Neural cell (in vitro differentiated cells): ENCODE data around the gene FRY.

Source experiments
- EP300 ChIP-seq: fragments of 450-650 bp; conservative IDR thresholded peaks from 2 replicates; pipeline ENCODE4 v1.6.1; 2014; ENCODE audit warnings: antibody characterized with exemption, mild to moderate bottlenecking, moderate library complexity; ENCODE audit not compliant: poor library complexity, severe bottlenecking
- EZH2 ChIP-seq: fragments of 200-600, 300-800 bp; shearing (Covaris generic), sonication (generic); IDR thresholded peaks from 2 replicates; pipeline ENCODE4 v1.6.1; 2014; ENCODE audit warnings: antibody characterized with exemption, low read length, borderline replicate concordance, mild to moderate bottlenecking; ENCODE audit not compliant: insufficient read depth, poor library complexity, severe bottlenecking
- MXI1 ChIP-seq: fragments of 450-650 bp; conservative IDR thresholded peaks from 2 replicates; pipeline ENCODE4 v1.6.1; 2014; ENCODE audit warnings: antibody characterized with exemption, mild to moderate bottlenecking; ENCODE audit not compliant: poor library complexity, severe bottlenecking
- POLR2AphosphoS5 ChIP-seq: IDR thresholded peaks from 2 replicates; pipeline ENCODE4 v1.6.1; 2012
- RAD21 ChIP-seq: fragments of 450-650 bp; conservative IDR thresholded peaks from 2 replicates; pipeline ENCODE4 v1.6.1; 2014; ENCODE audit warnings: antibody characterized with exemption, mild to moderate bottlenecking, moderate library complexity
- REST ChIP-seq: IDR thresholded peaks from 2 replicates; pipeline ENCODE4 v1.6.1; 2012; ENCODE audit warnings: borderline replicate concordance
- SMC3 ChIP-seq: fragments of 450-650 bp; conservative IDR thresholded peaks from 2 replicates; pipeline ENCODE4 v1.6.1; 2014; ENCODE audit warnings: antibody characterized with exemption, mild to moderate bottlenecking, moderate library complexity; ENCODE audit not compliant: poor library complexity
- TAF1 ChIP-seq: IDR thresholded peaks from 2 replicates; pipeline ENCODE4 v1.6.1; 2012; ENCODE audit warnings: low read depth
- TF ChIP-seq, protein P1 (sequence below): fragments of 450-650 bp; IDR thresholded peaks from 2 replicates; pipeline ENCODE4 v1.5.1; 2014; ENCODE audit warnings: antibody characterized with exemption, mild to moderate bottlenecking, moderate library complexity; ENCODE audit not compliant: poor library complexity, severe bottlenecking

DNA sequence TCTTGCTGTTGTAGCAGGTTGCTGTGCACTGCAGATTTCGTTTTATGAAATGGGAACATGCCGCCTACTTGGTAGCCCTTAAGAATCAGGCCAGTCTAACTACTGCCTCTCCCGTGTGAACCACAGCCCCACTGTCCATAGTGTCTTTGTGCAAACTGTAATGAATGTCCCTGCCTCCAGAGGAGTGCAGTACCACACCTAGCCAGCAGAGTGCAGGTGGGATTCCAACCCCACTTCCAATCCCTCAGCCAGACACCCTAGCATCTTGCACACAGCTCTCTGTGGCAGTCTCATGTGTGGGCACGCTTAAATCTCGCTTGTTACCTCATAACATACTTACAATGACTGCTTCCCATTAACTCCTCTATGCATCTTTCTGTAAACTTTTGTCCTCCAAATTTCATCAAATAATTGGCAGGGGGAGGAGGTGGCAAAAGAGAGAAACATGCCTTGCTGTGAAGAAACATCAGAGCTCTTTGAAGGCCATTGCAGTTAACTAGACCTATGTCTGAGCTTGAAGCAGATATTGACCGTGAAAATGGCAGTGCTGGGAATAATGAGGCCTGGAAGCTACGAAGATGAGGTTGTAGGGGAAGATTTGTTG is 236.4 kb downstream of the FRY start:
- TF ChIP-seq REST (no peak), EZH2 (no peak), TAF1 (no peak), POLR2AphosphoS5 (no peak), MXI1 (no peak), EP300 (no peak), RAD21 (peak; percentile 27), SMC3 (peak; percentile 55)
- TF ChIP-seq, protein P1, sequence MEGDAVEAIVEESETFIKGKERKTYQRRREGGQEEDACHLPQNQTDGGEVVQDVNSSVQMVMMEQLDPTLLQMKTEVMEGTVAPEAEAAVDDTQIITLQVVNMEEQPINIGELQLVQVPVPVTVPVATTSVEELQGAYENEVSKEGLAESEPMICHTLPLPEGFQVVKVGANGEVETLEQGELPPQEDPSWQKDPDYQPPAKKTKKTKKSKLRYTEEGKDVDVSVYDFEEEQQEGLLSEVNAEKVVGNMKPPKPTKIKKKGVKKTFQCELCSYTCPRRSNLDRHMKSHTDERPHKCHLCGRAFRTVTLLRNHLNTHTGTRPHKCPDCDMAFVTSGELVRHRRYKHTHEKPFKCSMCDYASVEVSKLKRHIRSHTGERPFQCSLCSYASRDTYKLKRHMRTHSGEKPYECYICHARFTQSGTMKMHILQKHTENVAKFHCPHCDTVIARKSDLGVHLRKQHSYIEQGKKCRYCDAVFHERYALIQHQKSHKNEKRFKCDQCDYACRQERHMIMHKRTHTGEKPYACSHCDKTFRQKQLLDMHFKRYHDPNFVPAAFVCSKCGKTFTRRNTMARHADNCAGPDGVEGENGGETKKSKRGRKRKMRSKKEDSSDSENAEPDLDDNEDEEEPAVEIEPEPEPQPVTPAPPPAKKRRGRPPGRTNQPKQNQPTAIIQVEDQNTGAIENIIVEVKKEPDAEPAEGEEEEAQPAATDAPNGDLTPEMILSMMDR, result peak; percentile 50
